Activated CD8-positive, alpha-beta memory T cell treated with anti-CD3 and anti-CD28 coated beads for 24 hours (primary cell): ENCODE measurements around the gene RALB.

ENCODE experiments used
- DNase-seq: peaks from one replicate; pipeline ENCODE4 v3.0.0-alpha.2; 2020

RALB gene

GRCh38 chr2:120267348-120267747 lies 14.7 kb downstream of the RALB start:
- DNase-seq, result no peak

DNA sequence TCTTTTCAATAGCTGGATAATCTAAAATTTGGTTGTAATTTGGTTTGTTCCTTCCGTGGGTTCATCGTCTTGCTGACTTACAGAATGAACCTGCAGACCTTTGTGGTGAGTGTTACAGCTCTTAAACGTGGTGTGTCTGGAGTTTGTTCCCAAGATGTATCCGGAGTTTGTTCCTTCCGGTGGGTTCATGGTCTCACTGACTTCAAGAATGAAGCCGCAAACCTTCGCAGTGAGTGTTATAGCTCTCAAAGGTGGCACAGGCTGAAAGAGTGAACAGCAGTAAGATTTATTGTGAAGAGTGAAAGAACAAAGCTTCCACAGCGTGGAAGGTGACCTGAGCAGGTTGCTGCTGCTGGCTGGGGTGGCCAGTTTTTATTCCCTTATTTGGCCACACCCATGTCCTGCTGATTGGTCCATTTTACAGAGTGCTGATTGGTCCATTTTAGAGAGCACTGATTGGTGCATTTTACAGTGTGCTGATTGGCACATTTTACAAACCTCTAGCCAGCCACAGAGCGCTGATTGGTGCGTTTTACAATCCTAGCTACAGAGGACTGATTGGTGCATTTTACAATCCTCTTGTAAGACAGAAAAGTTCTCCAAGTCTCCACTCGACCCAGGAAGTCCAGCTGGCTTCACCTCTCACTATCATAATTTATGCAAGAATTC lies 16.6 kb downstream of the RALB start:
- DNase-seq, result no peak

DNA sequence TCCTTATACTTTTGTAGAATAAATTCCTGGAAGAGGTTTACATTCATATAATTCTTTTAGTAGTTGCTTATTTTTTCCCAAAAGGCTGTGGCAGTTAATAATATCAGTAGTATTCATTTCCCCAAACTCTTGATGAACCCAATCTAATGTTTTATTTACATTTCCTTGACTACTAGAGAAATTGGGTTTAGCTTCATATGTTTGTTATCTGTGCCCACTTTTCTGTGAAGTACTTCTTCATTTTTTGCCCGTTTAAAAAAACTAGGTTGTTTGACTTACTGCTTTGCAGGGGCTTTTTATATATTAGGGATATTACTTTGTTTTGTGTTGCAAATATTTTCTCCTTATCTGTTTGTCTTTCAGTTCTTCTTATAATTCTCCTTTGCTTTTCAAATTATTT lies 17.2 kb downstream of the RALB start:
- DNase-seq, result no peak

GRCh38 chr2:120271711-120272379 lies 19.2 kb downstream of the RALB start:
- DNase-seq, result no peak

GRCh38 chr2:120272763-120273481 lies 20.3 kb downstream of the RALB start:
- no peak for DNase-seq

- no peak for DNase-seq
Measured at GRCh38 chr2:120275617-120276400, 23.2 kb downstream of the RALB start.

DNA sequence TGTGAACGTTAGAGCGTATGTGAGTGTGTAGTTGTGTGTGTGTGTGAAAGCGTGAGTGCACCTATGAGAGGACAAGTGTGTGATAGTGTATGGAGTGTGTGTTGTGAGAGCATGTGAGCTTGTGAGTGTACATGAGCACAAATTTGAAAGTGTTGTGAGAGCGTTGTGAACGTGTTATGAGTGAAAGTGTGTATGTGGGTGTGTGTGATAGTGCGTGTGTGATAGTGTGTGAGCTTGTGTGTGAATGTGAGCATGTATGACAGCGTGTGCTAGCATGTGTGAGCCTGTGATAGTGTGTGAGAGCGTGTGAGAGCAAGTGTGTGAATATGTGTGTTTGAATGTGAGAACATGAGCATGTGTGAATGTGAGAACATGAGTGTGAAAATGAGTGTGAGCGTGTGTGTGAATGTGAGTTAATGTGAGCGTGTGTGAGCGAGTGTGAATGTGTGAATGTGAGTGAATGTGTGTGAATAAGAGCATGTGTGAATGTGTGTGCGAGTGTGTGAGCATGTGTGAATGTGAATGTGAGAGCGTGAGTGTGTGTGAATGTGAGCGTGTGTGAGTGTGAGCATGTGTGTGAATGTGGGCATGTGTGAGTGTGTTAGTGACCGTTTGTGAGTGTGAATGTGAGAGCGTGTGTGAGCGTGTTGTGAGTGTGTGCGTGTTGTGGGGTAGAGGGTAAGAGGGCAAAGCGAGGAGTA lies 25.0 kb downstream of the RALB start:
- no peak for DNase-seq

- no peak for DNase-seq
Measured at GRCh38 chr2:120278901-120279300, 26.2 kb downstream of the RALB start.

- DNase-seq, result no peak
Measured at GRCh38 chr2:120279708-120280107, 27.1 kb downstream of the RALB start.

- DNase-seq, result no peak
Measured at GRCh38 chr2:120283649-120284048, 31.0 kb downstream of the RALB start.

DNA sequence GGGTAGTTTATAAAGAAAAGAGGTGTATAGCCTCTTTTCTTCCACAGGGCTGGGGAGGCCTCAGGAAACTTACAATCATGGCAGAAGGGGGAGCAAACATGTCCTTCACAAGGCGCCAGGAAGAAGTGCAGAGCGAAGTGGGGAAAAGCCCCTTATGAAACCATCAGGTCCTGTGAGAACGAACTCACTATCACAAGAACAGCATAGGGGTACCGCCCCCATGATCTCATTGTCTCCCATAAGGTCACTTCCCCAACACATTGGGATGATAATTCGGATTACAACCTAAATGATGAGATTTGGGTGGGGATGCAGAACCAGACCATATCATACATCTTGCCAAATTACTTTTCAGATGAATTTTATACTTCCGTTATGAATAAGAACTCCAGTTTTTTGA lies 32.4 kb downstream of the RALB start:
- DNase-seq, result no peak

- DNase-seq, result no peak
Measured at GRCh38 chr2:120287183-120288015, 34.7 kb downstream of the RALB start.

GRCh38 chr2:120288016-120288373 lies 35.3 kb downstream of the RALB start:
- no peak for DNase-seq

DNA sequence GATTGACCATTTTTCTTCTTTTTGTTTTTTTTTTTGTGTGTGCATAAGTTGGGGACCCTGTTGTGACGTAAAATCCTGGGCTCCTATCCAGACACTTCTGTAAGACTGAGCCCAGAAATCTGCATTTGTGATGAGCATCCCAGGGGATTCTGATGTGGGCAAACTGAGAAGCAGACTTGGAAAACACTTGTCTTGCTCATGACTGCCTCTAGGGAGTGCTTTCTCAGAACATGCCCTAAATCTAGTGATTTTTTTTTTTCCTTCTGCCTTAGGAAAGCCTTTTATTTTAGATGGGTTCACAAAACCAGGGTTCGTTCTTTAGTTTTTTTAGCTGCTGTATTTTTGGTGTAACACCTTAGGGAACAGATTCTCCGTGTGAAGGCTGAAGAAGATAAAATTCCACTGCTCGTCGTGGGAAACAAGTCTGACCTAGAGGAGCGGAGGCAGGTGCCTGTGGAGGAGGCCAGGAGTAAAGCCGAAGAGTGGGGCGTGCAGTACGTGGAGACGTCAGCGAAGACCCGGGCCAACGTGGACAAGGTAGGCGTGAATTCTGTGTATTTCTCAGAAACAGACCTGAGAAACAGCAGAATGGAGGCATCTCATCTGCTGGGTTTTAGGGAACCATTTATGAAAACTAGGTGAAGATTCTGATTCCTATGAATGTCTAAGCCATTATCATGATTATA lies 36.7 kb downstream of the RALB start:
- no peak for DNase-seq

DNA sequence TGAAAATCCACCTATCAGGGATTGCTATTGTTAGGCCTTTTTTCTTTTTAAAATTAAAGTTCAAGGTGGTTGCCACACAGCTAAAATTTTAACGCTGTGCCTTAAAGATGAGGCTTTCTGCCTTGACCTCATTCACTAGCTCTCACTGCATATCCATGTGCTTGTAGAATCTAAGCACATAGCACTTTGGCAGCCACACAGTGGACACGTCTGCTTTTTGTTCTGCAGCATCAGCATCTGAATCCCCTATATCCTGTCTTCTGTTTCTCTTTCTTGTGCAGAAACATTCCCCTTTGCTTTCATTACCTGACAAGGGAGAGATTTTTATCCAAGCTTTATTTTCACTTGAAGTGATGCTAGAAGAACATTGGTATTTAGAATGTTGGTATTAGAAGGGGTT lies 38.1 kb downstream of the RALB start:
- DNase-seq, result no peak

DNA sequence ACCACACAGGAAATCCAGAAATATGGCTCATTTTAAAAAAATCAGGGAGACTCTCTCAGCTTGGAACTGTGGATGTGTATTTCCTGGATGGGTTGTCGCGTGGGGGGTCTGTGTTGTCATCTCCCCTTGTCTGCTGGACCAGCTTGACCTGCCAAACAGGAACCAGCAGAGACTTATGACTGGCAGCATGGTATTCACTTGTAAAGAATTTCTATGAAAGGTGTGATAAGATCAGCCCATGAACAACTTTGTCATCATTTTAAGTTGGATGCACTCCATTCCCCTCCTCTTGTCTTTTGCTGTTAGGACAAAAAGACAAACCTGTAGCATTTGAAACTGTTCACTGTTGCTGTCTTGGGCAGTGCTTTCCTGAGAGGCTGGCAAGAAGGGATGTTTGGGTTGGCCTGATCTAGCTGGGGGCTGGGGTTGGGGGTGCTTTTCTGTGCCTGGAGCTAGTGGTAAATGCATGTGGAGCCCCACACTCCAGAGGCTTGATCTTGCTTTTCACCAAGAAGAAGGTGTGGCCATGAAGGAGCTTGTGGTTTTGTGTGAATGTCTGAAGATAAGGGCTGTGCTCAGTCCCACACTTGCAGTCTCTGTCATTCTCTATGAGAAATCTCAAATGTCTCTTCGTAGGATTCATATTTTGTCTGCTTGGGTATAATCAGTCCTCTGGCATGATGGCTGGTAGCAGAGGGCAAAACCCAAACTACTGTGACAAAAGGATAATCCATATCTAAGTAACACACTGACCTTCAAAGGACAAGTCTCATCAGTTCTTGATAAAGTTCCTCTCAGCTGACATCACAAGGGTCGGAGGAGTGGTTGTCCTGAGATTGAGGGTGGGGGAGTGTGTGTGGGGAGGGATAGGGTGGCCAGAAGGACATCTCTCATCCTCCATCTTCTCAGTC lies 39.0 kb downstream of the RALB start:
- no peak for DNase-seq

DNA sequence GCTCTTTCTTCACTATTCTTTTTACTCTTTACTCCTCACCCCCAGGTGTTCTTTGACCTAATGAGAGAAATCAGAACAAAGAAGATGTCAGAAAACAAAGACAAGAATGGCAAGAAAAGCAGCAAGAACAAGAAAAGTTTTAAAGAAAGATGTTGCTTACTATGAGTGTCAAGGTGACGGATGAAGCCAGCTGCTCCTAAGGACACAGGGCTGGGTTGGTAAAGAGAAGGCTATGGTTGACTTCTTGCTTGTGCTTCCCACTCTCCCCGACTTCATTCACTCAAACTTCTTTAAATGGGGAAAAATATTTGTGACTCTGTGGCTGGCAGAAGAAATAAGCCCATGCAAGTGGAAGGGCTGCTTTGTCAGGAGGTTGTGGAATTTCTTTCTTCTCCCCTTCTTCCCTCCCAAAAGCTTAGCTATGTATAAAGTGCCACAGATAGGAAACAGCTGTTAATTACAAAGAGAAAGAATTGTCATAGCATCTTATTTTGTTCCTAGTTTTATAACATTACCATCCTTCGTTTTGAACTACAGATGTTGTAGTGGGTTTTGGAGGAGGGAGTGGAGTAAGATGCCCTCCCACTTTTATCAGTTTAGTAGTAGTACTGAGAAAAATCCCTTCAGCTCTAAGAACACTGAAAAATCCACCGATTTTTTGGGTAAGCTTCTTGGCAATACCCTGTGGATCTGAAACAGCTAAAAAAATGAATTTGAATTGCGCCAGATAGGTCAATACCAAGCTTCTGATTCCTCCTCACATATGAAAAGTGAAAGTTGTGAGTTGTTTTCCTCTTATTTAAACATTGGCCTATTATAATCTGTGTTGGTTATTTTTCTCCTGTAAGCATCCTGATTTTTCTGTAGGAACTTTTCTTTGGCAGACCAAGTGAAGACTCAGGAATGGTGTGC lies 40.7 kb downstream of the RALB start:
- no peak for DNase-seq

- DNase-seq, result no peak
Measured at GRCh38 chr2:120294008-120294340, 41.3 kb downstream of the RALB start.

DNA sequence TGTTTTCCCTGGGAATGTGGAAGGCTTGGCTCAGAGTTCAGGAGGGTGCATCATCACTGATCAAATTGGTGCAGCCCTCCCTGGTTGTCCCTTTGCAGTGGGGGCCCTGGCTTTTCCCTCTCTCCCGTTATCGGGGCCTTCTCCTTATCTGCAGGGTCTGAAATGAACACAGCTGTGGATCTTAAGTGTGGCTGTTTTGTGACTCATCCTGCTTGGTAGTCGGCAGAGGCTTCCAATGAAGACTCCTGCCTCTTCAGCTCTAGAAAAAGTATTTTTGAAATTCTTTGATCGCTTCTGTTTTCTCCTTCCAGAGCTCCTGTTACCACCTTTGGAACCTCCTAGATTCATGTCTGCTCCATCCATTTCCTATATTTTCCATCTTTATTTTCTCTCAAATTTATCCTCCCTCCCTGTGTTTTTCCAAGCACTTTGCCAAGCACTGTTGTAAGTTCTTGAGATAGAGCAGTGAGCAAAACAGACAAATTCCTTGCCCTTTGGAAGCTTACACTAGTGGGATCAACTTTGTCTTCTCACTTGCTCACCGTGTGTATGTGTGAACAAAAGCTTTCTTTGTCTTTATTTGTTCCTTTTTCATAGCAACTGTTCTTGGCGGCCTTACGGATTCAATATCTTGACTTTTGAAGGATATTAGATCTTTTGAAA lies 45.7 kb downstream of the RALB start:
- no peak for DNase-seq
